ENCODE measurements around the gene TP53I11.

DNA sequence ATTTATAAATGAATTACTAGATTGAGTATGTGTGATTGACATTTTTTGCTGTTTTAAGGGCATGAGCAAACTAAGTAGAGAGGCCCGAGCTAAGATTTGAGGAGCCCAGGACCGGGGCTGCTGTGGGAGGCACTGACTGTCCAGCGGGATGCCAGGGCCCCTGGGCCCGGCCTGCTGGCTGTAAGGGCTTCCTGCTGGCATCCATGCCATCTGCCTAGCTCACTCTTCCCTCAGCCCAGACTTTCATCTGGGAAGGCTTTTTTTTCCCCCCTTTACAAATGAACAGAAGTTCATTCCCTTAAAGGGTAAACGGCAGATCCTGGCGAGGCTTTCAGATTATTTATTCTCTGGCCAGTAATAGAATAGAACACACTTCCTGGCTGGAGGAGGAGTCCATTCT, 16.0 kb upstream of the TP53I11 start:
- TF ChIP-seq, protein P1, sequence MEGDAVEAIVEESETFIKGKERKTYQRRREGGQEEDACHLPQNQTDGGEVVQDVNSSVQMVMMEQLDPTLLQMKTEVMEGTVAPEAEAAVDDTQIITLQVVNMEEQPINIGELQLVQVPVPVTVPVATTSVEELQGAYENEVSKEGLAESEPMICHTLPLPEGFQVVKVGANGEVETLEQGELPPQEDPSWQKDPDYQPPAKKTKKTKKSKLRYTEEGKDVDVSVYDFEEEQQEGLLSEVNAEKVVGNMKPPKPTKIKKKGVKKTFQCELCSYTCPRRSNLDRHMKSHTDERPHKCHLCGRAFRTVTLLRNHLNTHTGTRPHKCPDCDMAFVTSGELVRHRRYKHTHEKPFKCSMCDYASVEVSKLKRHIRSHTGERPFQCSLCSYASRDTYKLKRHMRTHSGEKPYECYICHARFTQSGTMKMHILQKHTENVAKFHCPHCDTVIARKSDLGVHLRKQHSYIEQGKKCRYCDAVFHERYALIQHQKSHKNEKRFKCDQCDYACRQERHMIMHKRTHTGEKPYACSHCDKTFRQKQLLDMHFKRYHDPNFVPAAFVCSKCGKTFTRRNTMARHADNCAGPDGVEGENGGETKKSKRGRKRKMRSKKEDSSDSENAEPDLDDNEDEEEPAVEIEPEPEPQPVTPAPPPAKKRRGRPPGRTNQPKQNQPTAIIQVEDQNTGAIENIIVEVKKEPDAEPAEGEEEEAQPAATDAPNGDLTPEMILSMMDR (IDR thresholded peaks at IDR 0.05; ENCODE audit: low read length) = no peak
- TF ChIP-seq EZH2phosphoT487 (IDR thresholded peaks at IDR 0.05; ENCODE audit: low read length) = no peak
